Subcutaneous adipose tissue (tissue), 4 donors: ENCODE results near the gene GLIPR2. TPM values are rescaled to one million over a fixed set of nuclear protein-coding genes. Genes with fewer than 3 reads are reported as not detected.

ENCODE experiments used
- CTCF ChIP-seq: fragments of 450-650 bp; IDR thresholded peaks from one replicate; pipeline ENCODE4 v1.5.1; 2016; ENCODE audit warnings: low read depth, mild to moderate bottlenecking, control low read depth, antibody characterized with exemption, moderate library complexity
- total RNA-seq, 4 donors: library from RNA; depleted of rRNA; stranded (reverse); fragments of >200 nt; gene quantifications; one replicate each; pipeline ENCODE4 v1.1.0, GENCODE V29; 2016

Gene GLIPR2
- total RNA-seq, 4 donors from 2014 or later: 15.5 to 86.4 (median 40.7) TPM

- TF ChIP-seq CTCF: no peak
Observed at GRCh38 chr9:36169708-36170107, 33.2 kb downstream of the GLIPR2 start.

DNA sequence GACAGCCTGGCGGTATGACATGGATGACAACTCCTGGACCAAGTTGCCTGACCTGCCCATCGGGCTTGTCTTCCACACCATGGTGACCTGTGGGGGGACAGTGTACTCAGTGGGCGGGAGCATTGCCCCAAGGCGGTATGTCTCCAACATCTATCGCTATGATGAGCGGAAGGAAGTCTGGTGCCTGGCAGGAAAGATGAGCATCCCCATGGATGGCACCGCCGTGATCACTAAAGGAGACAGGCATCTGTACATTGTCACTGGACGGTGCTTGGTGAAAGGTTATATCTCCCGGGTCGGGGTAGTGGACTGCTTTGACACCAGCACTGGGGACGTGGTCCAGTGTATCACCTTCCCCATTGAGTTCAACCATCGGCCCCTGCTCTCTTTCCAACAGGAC lies 34.0 kb downstream of the GLIPR2 start:
- TF ChIP-seq CTCF: no peak

GRCh38 chr9:36173861-36174260 lies 37.3 kb downstream of the GLIPR2 start:
- TF ChIP-seq CTCF: no peak

DNA sequence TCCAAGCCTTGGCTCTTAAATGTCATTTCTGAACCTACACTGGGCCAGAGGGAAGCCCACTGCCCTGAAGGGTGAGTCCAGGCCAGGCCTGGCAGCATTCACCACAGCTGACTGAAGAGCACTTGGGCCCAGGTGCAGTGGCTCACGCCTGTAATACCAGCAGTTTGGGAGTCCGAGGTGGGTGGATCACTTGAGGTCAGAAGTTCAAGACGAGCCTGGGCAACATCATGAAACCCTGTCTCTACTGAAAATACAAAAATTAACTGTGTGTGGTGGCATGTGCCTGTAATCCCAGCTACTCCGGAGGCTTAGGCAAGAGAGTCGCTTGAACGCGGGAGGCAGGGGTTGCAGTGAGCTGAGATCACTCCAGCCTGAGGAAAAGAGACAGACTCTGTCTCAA lies 37.7 kb downstream of the GLIPR2 start:
- TF ChIP-seq CTCF: no peak

- no peak for TF ChIP-seq CTCF
Observed at GRCh38 chr9:36174731-36175130, 38.2 kb downstream of the GLIPR2 start.

DNA sequence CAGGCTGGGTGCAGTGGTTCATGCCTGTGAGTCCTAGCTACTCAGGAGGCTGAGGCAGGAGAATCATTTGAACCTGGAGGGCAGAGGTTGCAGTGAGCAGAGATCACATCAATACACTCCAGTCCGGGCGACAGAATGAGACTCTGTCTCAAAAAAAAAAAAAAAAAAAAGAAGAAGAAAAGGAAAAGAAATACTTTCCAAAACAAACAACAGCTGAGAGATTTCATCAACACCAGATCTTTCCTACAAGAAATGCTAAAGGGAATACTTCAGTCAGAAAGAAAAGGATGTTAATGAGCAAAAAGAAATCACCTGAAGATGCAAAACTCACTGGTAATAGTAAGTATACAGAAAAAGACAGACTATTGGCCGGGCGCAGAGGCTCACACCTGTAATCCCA lies 41.0 kb downstream of the GLIPR2 start:
- no peak for TF ChIP-seq CTCF

GRCh38 chr9:36187414-36187813 lies 50.9 kb downstream of the GLIPR2 start:
- no peak for TF ChIP-seq CTCF
